IMR-90 (cell line): ENCODE data around the gene SLCO3A1. TPM values are rescaled to one million over a fixed set of nuclear protein-coding genes. Genes with fewer than 3 reads are reported as not detected.

Experiments
- ATAC-seq: fragments of 200-7000 bp; cut with Tn5 transposase; 2 replicates; pipeline ENCODE4 v1.9.1; 2020; ENCODE audit warnings: low read depth, mild to moderate bottlenecking, moderate library complexity
- BruUV-seq: library from RNA; stranded (reverse); fragments of 400-500 nt; replicated peaks from 2 replicates; lab custom pipeline; 2021; lab: Mats Ljungman, UMichigan
- CTCF ChIA-PET: fragments of 300-600 bp; formaldehyde crosslinking; extraction: SDS; loops from one replicate; lab custom pipeline; 2021; ENCODE audit warnings: antibody characterized with exemption; lab: Yijun Ruan, JAX
- POLR2A ChIA-PET: fragments of 300-600 bp; sonication (Branson Sonifier 250); formaldehyde crosslinking; loops from one replicate; lab custom pipeline; 2022; ENCODE audit warnings: antibody characterized with exemption; ENCODE audit not compliant: unreplicated experiment; lab: Charles Lee
- DNase-seq: peaks from one replicate; pipeline ENCODE4 v3.0.0; 2013
- H2AFZ ChIP-seq: replicated peaks from 2 replicates; pipeline ENCODE3; 2013; ENCODE audit warnings: low read length, mild to moderate bottlenecking; ENCODE audit not compliant: poor library complexity
- H2AK5ac ChIP-seq: 2 replicates; pipeline ENCODE4 v1.6.1; 2013; ENCODE audit warnings: low read depth, low read length, inconsistent platforms
- H2AK9ac ChIP-seq: replicated peaks from 2 replicates; pipeline ENCODE3; 2013; ENCODE audit warnings: mild to moderate bottlenecking, low read depth, low read length, moderate library complexity; ENCODE audit not compliant: poor library complexity
- H2BK120ac ChIP-seq: 2 replicates; pipeline ENCODE4 v1.6.1; 2013; ENCODE audit warnings: low read depth, low read length, inconsistent platforms
- H2BK15ac ChIP-seq: 3 replicates; pipeline ENCODE4 v1.6.1; 2013; ENCODE audit warnings: low read depth, low read length, inconsistent platforms
- H2BK20ac ChIP-seq: 2 replicates; pipeline ENCODE4 v1.6.1; 2013; ENCODE audit warnings: low read depth, mild to moderate bottlenecking, inconsistent platforms, low read length, moderate library complexity
- H2BK5ac ChIP-seq: 2 replicates; pipeline ENCODE4 v1.6.1; 2013; ENCODE audit warnings: mild to moderate bottlenecking, low read depth, low read length, inconsistent platforms; ENCODE audit not compliant: poor library complexity, severe bottlenecking
- H3K14ac ChIP-seq: replicated peaks from 2 replicates; pipeline ENCODE4 v1.6.1; 2013; ENCODE audit warnings: low read depth, low read length, inconsistent platforms
- H3K18ac ChIP-seq: 2 replicates; pipeline ENCODE4 v1.6.1; 2013; ENCODE audit warnings: low read depth, low read length, control low read depth
- H3K23ac ChIP-seq: 2 replicates; pipeline ENCODE4 v1.6.1; 2013; ENCODE audit warnings: low read depth, low read length, inconsistent platforms
- H3K27ac ChIP-seq: 2 replicates; pipeline ENCODE4 v1.5.1; 2013; ENCODE audit warnings: mild to moderate bottlenecking, control low read depth, low read length; ENCODE audit not compliant: insufficient read depth
- H3K27me3 ChIP-seq: 2 replicates; pipeline ENCODE4 v1.6.1; 2013; ENCODE audit warnings: low read length; ENCODE audit not compliant: control insufficient read depth, insufficient read depth
- H3K36me3 ChIP-seq: 2 replicates; pipeline ENCODE4 v1.6.1; 2013; ENCODE audit warnings: low read length, mixed read lengths; ENCODE audit not compliant: control insufficient read depth, insufficient read depth
- H3K4ac ChIP-seq: 2 replicates; pipeline ENCODE4 v1.6.1; 2013; ENCODE audit warnings: low read depth, low read length, inconsistent platforms
- H3K4me1 ChIP-seq: 2 replicates; pipeline ENCODE4 v1.6.1; 2013; ENCODE audit warnings: low read length, mixed read lengths; ENCODE audit not compliant: control insufficient read depth, insufficient read depth
- H3K4me2 ChIP-seq: 2 replicates; pipeline ENCODE4 v1.6.1; 2013; ENCODE audit warnings: low read depth, mild to moderate bottlenecking, control low read depth, low read length, moderate library complexity
- H3K4me3 ChIP-seq: 2 replicates; pipeline ENCODE4 v1.5.1; 2013; ENCODE audit warnings: low read depth, mild to moderate bottlenecking, control low read depth, low read length, moderate library complexity; ENCODE audit not compliant: insufficient read depth
- H3K56ac ChIP-seq: 2 replicates; pipeline ENCODE4 v1.6.1; 2013; ENCODE audit warnings: low read length, inconsistent platforms; ENCODE audit not compliant: insufficient read depth; ENCODE audit errors: extremely low read depth
- H3K79me1 ChIP-seq, 2 experiments: 2 replicates each; pipeline ENCODE4 v1.6.1; 2013; ENCODE audit warnings: low read length in 2 of 2, inconsistent platforms in 1 of 2, low read depth in 1 of 2
- H3K9ac ChIP-seq: 2 replicates; pipeline ENCODE4 v1.6.1; 2013; ENCODE audit warnings: low read depth, low read length, control low read depth
- H3K9me1 ChIP-seq: 2 replicates; pipeline ENCODE4 v1.6.1; 2013; ENCODE audit warnings: low read length, inconsistent platforms; ENCODE audit not compliant: insufficient read depth
- H3K9me3 ChIP-seq: 2 replicates; pipeline ENCODE4 v1.6.1; 2013; ENCODE audit warnings: low read length; ENCODE audit not compliant: control insufficient read depth, insufficient read depth
- H4K20me1 ChIP-seq: 2 replicates; pipeline ENCODE4 v1.6.1; 2013; ENCODE audit warnings: low read length, inconsistent platforms; ENCODE audit not compliant: insufficient read depth
- H4K5ac ChIP-seq: 2 replicates; pipeline ENCODE4 v1.6.1; 2013; ENCODE audit warnings: mild to moderate bottlenecking, low read depth, low read length, control low read depth
- H4K8ac ChIP-seq, 2 experiments: 2 replicates each; pipeline ENCODE4 v1.6.1; 2013; ENCODE audit warnings: low read depth in 2 of 2, low read length in 2 of 2, control low read depth in 1 of 2, inconsistent platforms in 1 of 2
- H4K91ac ChIP-seq: 2 replicates; pipeline ENCODE4 v1.6.1; 2013; ENCODE audit warnings: low read depth, low read length, inconsistent platforms; ENCODE audit not compliant: insufficient read depth
- BHLHE40 ChIP-seq: fragments of 150-350 bp; IDR thresholded peaks from 2 replicates; pipeline ENCODE4 v1.6.1; 2016; ENCODE audit warnings: mild to moderate bottlenecking, low read depth, low read length
- CEBPB ChIP-seq: IDR thresholded peaks from 2 replicates; pipeline ENCODE4 v1.6.1; 2012; ENCODE audit warnings: low read depth, low read length, improper control_type of control experiment
- CHD1 ChIP-seq: IDR thresholded peaks from 2 replicates; pipeline ENCODE4 v1.6.1; 2012; ENCODE audit warnings: low read depth, low read length, improper control_type of control experiment
- CTCF ChIP-seq: conservative IDR thresholded peaks from 2 replicates; pipeline ENCODE4 v1.5.1; 2012; ENCODE audit warnings: mild to moderate bottlenecking, low read depth, low read length, improper control_type of control experiment
- ELK1 ChIP-seq: fragments of 150-350 bp; IDR thresholded peaks from 2 replicates; pipeline ENCODE4 v1.6.1; 2016; ENCODE audit warnings: low read depth, mild to moderate bottlenecking, low read length, moderate library complexity, borderline replicate concordance
- FOS ChIP-seq: fragments of 150-350 bp; IDR thresholded peaks from 2 replicates; pipeline ENCODE4 v1.6.1; 2016; ENCODE audit warnings: low read depth, low read length
- MAFK ChIP-seq: IDR thresholded peaks from 2 replicates; pipeline ENCODE4 v1.6.1; 2012; ENCODE audit warnings: low read depth, low read length, improper control_type of control experiment
- MAZ ChIP-seq: IDR thresholded peaks from 2 replicates; pipeline ENCODE4 v1.6.1; 2012; ENCODE audit warnings: low read depth, mild to moderate bottlenecking, low read length, improper control_type of control experiment, moderate library complexity, borderline replicate concordance
- MXI1 ChIP-seq: IDR thresholded peaks from 2 replicates; pipeline ENCODE4 v1.6.1; 2012; ENCODE audit warnings: low read depth, mild to moderate bottlenecking, low read length, moderate library complexity, borderline replicate concordance
- NFE2L2 ChIP-seq: fragments of 150-350 bp; IDR thresholded peaks from 2 replicates; pipeline ENCODE4 v1.6.1; 2016; ENCODE audit warnings: low read depth, mild to moderate bottlenecking, low read length
- POLR2A ChIP-seq: IDR thresholded peaks from 2 replicates; pipeline ENCODE4 v1.6.1; 2012; ENCODE audit warnings: mild to moderate bottlenecking, low read depth, low read length
- RAD21 ChIP-seq: IDR thresholded peaks from 2 replicates; pipeline ENCODE4 v1.6.1; 2012; ENCODE audit warnings: low read length, improper control_type of control experiment
- RCOR1 ChIP-seq: IDR thresholded peaks from 2 replicates; pipeline ENCODE4 v1.6.1; 2012; ENCODE audit warnings: mild to moderate bottlenecking, low read length, improper control_type of control experiment; ENCODE audit not compliant: insufficient replicate concordance
- RFX5 ChIP-seq: IDR thresholded peaks from 2 replicates; pipeline ENCODE4 v1.8.0; 2012; ENCODE audit warnings: low read depth, mild to moderate bottlenecking, low read length, moderate library complexity
- SMC3 ChIP-seq: fragments of 150-350 bp; IDR thresholded peaks from 2 replicates; pipeline ENCODE4 v1.6.1; 2016; ENCODE audit warnings: low read depth, mild to moderate bottlenecking, antibody characterized with exemption, low read length, moderate library complexity
- USF2 ChIP-seq: fragments of 150-350 bp; IDR thresholded peaks from 2 replicates; pipeline ENCODE4 v1.6.1; 2017; ENCODE audit warnings: mild to moderate bottlenecking, antibody characterized with exemption, low read length, low read depth
- WGBS, 2 experiments: methylation state at CpG; one replicate each; pipeline versions ENCODE4 v1.1.5 to v1.1.7; 2013; ENCODE audit warnings: missing lambda C conversion rate in 2 of 2; ENCODE audit not compliant: insufficient read length in 1 of 2; ENCODE audit errors: extremely low coverage in 2 of 2; 5-methylcytosine and 5-hydroxymethylcytosine counted together
- dilution Hi-C: fragments of 300-500 bp; cut with HindIII; formaldehyde crosslinking; loops from one replicate; pipeline ENCODE4 v1.14.3; 2018; ENCODE audit warnings: low sequenced_read_pairs; ENCODE audit not compliant: unreplicated experiment
- in situ Hi-C: fragments of 300-500 bp; cut with MboI; formaldehyde crosslinking; loops from 3 replicates; pipeline ENCODE4 v1.14.3; 2019; ENCODE audit warnings: low sequenced_read_pairs, inconsistent platforms, mixed read lengths
- intact Hi-C: fragments of 100-400 bp; cut with micrococcal nuclease; formaldehyde crosslinking; loops from 2 replicates; pipeline ENCODE4 v1.10.0; 2022
- polyA plus RNA-seq, 3 experiments: library from polyadenylated mRNA; depleted of rRNA; stranded (reverse); fragments of >200 nt; gene quantifications; 2 replicates each; pipeline ENCODE4 v1.2.3, GENCODE V29; 2012; ENCODE audit warnings: low replicate concordance in 1 of 3
- total RNA-seq: library from RNA; depleted of rRNA; stranded (reverse); fragments of >200 nt; gene quantifications from 2 replicates; pipeline ENCODE4 v1.2.3, GENCODE V29; 2012

Gene SLCO3A1
- total and polyA plus RNA-seq, 2 of the 4 experiments (the other 2 are of a cell fraction): 4.7 to 8.1 TPM

GRCh38 chr15:91891788-91892345 is 38.4 kb downstream of the SLCO3A1 start:
- BruUV-seq: no TSS peak
- dilution Hi-C loops (no loop called here), in situ Hi-C loops (no loop called here), intact Hi-C loops (no loop called here)
- ATAC-seq (no peak), DNase-seq (no peak)
- H3K18ac ChIP-seq: no peak overlapping the region
- H3K9ac ChIP-seq: no peak overlapping the region
- H3K23ac ChIP-seq: no peak overlapping the region
- H3K4me2 ChIP-seq: no peak overlapping the region
- no peak for TF ChIP-seq MXI1
- no peak for TF ChIP-seq ELK1
- no peak for TF ChIP-seq RFX5
- TF ChIP-seq BHLHE40: no peak
- no peak for TF ChIP-seq MAZ
- TF ChIP-seq RAD21: no peak
- no peak for TF ChIP-seq RCOR1
- no peak for TF ChIP-seq CEBPB
- no peak for TF ChIP-seq MAFK
- TF ChIP-seq SMC3: no peak
- no peak for TF ChIP-seq FOS
- TF ChIP-seq POLR2A: no peak
- no peak for TF ChIP-seq NFE2L2
- TF ChIP-seq CTCF: no peak
- no peak for TF ChIP-seq CHD1
- TF ChIP-seq USF2: no peak
- no peak overlapping the region for H2AFZ ChIP-seq
- no peaks in the 10 kb centered on the region for H3K27me3 ChIP-seq
- no peaks in the 10 kb centered on the region for H3K9me3 ChIP-seq
- H2BK5ac ChIP-seq: no peak overlapping the region
- H2AK5ac ChIP-seq: no peak overlapping the region
- no peak overlapping the region for H2BK20ac ChIP-seq
- no peaks in the 10 kb centered on the region for H3K9me1 ChIP-seq
- no peak overlapping the region for H2AK9ac ChIP-seq
- H3K4me3 ChIP-seq: no peak overlapping the region
- POLR2A ChIA-PET: no interaction called here
- no peaks in the 10 kb centered on the region for H4K20me1 ChIP-seq
- H4K91ac ChIP-seq: no peak overlapping the region
- no peaks in the 10 kb centered on the region for H3K4me1 ChIP-seq
- no peak overlapping the region for H4K5ac ChIP-seq
- H4K8ac ChIP-seq: no peak overlapping the region
- H3K36me3 ChIP-seq: no peaks in the 10 kb centered on the region
- H3K27ac ChIP-seq: no peak overlapping the region
- no peak overlapping the region for H3K56ac ChIP-seq
- CTCF ChIA-PET: interaction anchor here (1.1 kb wide), 1 partner anchor 39 kb away, joined by 3 read pairs; the partner anchor contains the start of gene SLCO3A1
- H2BK120ac ChIP-seq: no peak overlapping the region
- WGBS, 2 experiments: no CpG with 5 or more reads among the region's 5 CpGs
- no peak overlapping the region for H3K14ac ChIP-seq
- no peaks in the 10 kb centered on the region; a peak in 2 of 4 replicates for H3K79me1 ChIP-seq
- no peak overlapping the region for H3K4ac ChIP-seq
- H2BK15ac ChIP-seq: no peak overlapping the region
